ENCODE measurements around the gene EPS8L2. TPM values are rescaled to one million over a fixed set of nuclear protein-coding genes. Genes with fewer than 3 reads are reported as not detected.

The EPS8L2 gene
- total and polyA plus RNA-seq, 2 of the 4 experiments (the other 2 are of a cell fraction): 17.2 to 39.4 TPM

DNA sequence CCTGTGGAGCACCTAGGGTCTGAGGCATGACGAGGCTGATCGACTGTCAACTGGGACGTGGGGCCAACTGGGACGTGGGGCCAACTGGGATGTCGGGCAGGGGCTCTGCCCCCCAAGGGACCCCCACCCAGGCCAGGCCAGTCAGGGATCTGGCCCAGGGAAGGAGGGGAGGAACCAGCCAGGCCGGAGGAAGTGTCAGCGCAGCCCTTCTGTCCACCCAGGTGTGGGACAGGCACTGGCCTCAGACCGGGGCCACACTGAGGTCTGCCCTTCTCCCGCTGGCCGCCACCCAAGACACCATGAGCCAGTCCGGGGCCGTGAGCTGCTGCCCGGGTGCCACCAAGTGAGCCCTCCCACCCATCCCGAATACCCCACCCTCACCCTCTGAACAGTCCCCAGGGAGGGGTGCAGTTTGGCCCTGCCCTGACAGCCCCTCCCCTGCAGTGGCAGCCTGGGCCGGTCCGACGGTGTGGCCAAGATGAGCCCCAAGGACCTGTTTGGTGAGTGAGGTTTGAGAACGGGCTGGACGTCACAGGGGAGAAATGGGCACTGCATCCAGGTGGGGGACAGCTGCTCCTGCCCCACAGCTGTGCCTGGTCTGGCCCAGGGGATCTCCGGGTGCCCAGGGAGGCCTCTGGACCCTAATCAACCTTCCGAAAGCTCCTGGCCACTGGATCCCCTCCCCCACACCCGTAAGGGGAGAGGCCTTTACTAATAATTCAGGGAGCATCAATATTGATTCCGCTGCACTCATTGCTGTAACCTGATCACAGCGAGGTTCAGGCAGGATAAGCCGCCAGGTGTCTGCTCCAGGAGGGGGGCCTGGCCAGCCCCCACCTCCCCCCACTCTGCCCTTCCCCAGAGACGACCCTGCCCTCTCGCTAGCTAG lies 3.3 kb downstream of the EPS8L2 start:
- Histone ChIP-seq H3K9me3 (ENCODE audit: control insufficient read depth, insufficient read depth, low read length) (no peaks in the 10 kb centered on the region), H2AK5ac (ENCODE audit: low read depth, low read length) (no peak overlapping the region), H2AFZ (replicated peaks; ENCODE audit: low read length, poor library complexity) (peak overlapping the region; percentile 14), H3K4ac (ENCODE audit: low read depth, low read length) (no peak overlapping the region), H3K27ac (ENCODE audit: insufficient read depth, low read length) (no peak overlapping the region), H2AK9ac (replicated peaks; ENCODE audit: low read depth, low read length, poor library complexity) (peak overlapping the region; percentile 55), H4K5ac (ENCODE audit: low read depth, low read length) (no peak overlapping the region), H4K20me1 (ENCODE audit: insufficient read depth, low read length) (no peaks in the 10 kb centered on the region), H3K4me2 (ENCODE audit: low read depth, low read length) (no peak overlapping the region), H2BK15ac (ENCODE audit: low read depth, low read length) (no peak overlapping the region), H3K4me3 (ENCODE audit: insufficient read depth, low read depth, low read length) (no peak overlapping the region), H2BK20ac (ENCODE audit: low read depth, low read length) (no peak overlapping the region), H3K14ac (replicated peaks; ENCODE audit: low read depth, low read length) (no peak overlapping the region), H3K79me1 (ENCODE audit: low read depth in 1 of 2, low read length in 2 of 2) (peaks cover 0 to 37% of the 10 kb centered on the region in 2 experiments; a peak in 3 of 4 replicates), H3K36me3 (ENCODE audit: control insufficient read depth, insufficient read depth, low read length) (peaks cover 5% of the 10 kb centered on the region; the same call in 1 of the 2 replicates), H4K91ac (ENCODE audit: insufficient read depth, low read depth, low read length) (no peak overlapping the region), H3K23ac (ENCODE audit: low read depth, low read length) (no peak overlapping the region), H3K9ac (ENCODE audit: low read depth, low read length) (no peak overlapping the region), H2BK5ac (ENCODE audit: low read depth, low read length, poor library complexity, severe bottlenecking) (no peak overlapping the region), H2BK120ac (ENCODE audit: low read depth, low read length) (no peak overlapping the region), H3K56ac (ENCODE audit: extremely low read depth, insufficient read depth, low read length) (no peak overlapping the region), H3K18ac (ENCODE audit: low read depth, low read length) (no peak overlapping the region), H4K8ac (ENCODE audit: low read depth in 2 of 2, low read length in 2 of 2) (no peak overlapping the region), H3K27me3 (ENCODE audit: control insufficient read depth, insufficient read depth, low read length) (no peaks in the 10 kb centered on the region), H3K4me1 (ENCODE audit: control insufficient read depth, insufficient read depth, low read length) (peaks cover 21% of the 10 kb centered on the region), H3K9me1 (ENCODE audit: insufficient read depth, low read length) (peaks cover 13% of the 10 kb centered on the region)
- in situ Hi-C loops (cut with MboI; ENCODE audit: low sequenced_read_pairs) (no loop called here), dilution Hi-C loops (cut with HindIII; ENCODE audit: low sequenced_read_pairs, unreplicated experiment) (no loop called here), intact Hi-C loops (cut with micrococcal nuclease) (no loop called here)
- POLR2A ChIA-PET (ENCODE audit: unreplicated experiment): no interaction called here
- CTCF ChIA-PET: no interaction called here
- BruUV-seq (replicated peaks): no TSS peak
- DNase-seq (no peak), ATAC-seq (ENCODE audit: low read depth) (no peak)
- 80% methylated on average over 3 of the region's 27 CpGs; no CpG with 5 or more reads in 1 of the 2 experiments for WGBS, 2 experiments (ENCODE audit: extremely low coverage in 2 of 2, insufficient read length in 1 of 2)
- TF ChIP-seq, protein P1, sequence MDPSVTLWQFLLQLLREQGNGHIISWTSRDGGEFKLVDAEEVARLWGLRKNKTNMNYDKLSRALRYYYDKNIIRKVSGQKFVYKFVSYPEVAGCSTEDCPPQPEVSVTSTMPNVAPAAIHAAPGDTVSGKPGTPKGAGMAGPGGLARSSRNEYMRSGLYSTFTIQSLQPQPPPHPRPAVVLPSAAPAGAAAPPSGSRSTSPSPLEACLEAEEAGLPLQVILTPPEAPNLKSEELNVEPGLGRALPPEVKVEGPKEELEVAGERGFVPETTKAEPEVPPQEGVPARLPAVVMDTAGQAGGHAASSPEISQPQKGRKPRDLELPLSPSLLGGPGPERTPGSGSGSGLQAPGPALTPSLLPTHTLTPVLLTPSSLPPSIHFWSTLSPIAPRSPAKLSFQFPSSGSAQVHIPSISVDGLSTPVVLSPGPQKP (IDR thresholded peaks at IDR 0.05; ENCODE audit: borderline replicate concordance, low read depth, low read length): no peak
- TF ChIP-seq CHD1 (IDR thresholded peaks at IDR 0.05; ENCODE audit: low read depth, low read length): no peak
- TF ChIP-seq, protein P2, sequence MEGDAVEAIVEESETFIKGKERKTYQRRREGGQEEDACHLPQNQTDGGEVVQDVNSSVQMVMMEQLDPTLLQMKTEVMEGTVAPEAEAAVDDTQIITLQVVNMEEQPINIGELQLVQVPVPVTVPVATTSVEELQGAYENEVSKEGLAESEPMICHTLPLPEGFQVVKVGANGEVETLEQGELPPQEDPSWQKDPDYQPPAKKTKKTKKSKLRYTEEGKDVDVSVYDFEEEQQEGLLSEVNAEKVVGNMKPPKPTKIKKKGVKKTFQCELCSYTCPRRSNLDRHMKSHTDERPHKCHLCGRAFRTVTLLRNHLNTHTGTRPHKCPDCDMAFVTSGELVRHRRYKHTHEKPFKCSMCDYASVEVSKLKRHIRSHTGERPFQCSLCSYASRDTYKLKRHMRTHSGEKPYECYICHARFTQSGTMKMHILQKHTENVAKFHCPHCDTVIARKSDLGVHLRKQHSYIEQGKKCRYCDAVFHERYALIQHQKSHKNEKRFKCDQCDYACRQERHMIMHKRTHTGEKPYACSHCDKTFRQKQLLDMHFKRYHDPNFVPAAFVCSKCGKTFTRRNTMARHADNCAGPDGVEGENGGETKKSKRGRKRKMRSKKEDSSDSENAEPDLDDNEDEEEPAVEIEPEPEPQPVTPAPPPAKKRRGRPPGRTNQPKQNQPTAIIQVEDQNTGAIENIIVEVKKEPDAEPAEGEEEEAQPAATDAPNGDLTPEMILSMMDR (conservative IDR thresholded peaks at IDR 0.05; ENCODE audit: low read depth, low read length): no peak
- TF ChIP-seq RCOR1 (IDR thresholded peaks at IDR 0.05; ENCODE audit: insufficient replicate concordance, low read length): no peak
- no peak for TF ChIP-seq CEBPB (IDR thresholded peaks at IDR 0.05; ENCODE audit: low read depth, low read length)
- TF ChIP-seq RFX5 (IDR thresholded peaks at IDR 0.05; ENCODE audit: low read depth, low read length): no peak
- TF ChIP-seq MAFK (IDR thresholded peaks at IDR 0.05; ENCODE audit: low read depth, low read length): no peak
- TF ChIP-seq FOS (IDR thresholded peaks at IDR 0.05; ENCODE audit: low read depth, low read length): no peak
- TF ChIP-seq BHLHE40 (IDR thresholded peaks at IDR 0.05; ENCODE audit: low read depth, low read length): no peak
- no peak for TF ChIP-seq SMC3 (IDR thresholded peaks at IDR 0.05; ENCODE audit: low read depth, low read length)
- TF ChIP-seq, protein P3, sequence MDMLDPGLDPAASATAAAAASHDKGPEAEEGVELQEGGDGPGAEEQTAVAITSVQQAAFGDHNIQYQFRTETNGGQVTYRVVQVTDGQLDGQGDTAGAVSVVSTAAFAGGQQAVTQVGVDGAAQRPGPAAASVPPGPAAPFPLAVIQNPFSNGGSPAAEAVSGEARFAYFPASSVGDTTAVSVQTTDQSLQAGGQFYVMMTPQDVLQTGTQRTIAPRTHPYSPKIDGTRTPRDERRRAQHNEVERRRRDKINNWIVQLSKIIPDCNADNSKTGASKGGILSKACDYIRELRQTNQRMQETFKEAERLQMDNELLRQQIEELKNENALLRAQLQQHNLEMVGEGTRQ (IDR thresholded peaks at IDR 0.05; ENCODE audit: low read depth, low read length): no peak
- TF ChIP-seq MAZ (IDR thresholded peaks at IDR 0.05; ENCODE audit: borderline replicate concordance, low read depth, low read length): no peak
- no peak for TF ChIP-seq NFE2L2 (IDR thresholded peaks at IDR 0.05; ENCODE audit: low read depth, low read length)
- no peak for TF ChIP-seq RAD21 (IDR thresholded peaks at IDR 0.05; ENCODE audit: low read length)
